ENCODE measurements around the gene GSKIP. TPM values are rescaled to one million over a fixed set of nuclear protein-coding genes. Genes with fewer than 3 reads are reported as not detected.
A peak's percentile ranks its signal among the peaks of the same experiment; 100 is the strongest.

GSKIP gene
- total RNA-seq, 1 experiment from 2014 or later, result 43.0 TPM

DNA sequence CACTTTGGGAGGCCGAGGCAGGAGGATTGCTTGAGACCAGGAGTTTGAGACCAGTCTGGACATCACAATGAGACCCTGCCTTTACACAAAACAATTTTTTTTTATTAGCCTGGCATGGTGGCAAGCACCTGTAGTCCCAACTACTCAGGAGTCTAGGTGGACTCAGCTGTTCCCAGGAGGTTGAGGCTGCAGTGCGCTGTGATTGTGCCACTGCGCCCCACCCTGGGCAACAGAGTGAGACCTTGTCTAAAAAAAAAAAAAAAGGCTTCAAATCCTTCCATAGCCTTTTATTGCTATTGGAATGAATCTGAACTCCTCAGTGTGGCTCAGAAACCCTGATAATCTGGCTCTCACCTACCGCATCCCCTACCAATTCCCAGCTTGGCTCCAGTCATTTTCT is 54.7 kb downstream of the GSKIP start:
- Mint-ChIP-seq H3K9me3 (no peaks in the 10 kb centered on the region), H3K27ac (no peak overlapping the region), H3K4me1 (no peaks in the 10 kb centered on the region), H3K4me3 (no peak overlapping the region), H3K27me3 (ENCODE audit: low read depth) (no peaks in the 10 kb centered on the region), H3K36me3 (no peaks in the 10 kb centered on the region)
- TF ChIP-seq ZNF219 (CRISPR knock-in tag; IDR thresholded peaks at IDR 0.05; ENCODE audit: borderline replicate concordance) (no peak), ZNF232 (CRISPR knock-in tag; IDR thresholded peaks at IDR 0.05) (no peak), NFATC4 (CRISPR knock-in tag; IDR thresholded peaks at IDR 0.05) (no peak), ZNF121 (CRISPR knock-in tag; IDR thresholded peaks at IDR 0.05) (no peak), RELA (CRISPR knock-in tag; IDR thresholded peaks at IDR 0.05; ENCODE audit: borderline replicate concordance) (no peak), ZNF317 (CRISPR knock-in tag; IDR thresholded peaks at IDR 0.05; ENCODE audit: borderline replicate concordance, low read depth) (no peak), MXD4 (CRISPR knock-in tag; IDR thresholded peaks at IDR 0.05; ENCODE audit: borderline replicate concordance) (no peak), ETV6 (CRISPR knock-in tag; IDR thresholded peaks at IDR 0.05) (no peak), NR3C1 (CRISPR knock-in tag; conservative IDR thresholded peaks at IDR 0.05; ENCODE audit: low read depth) (no peak), FOXJ3 (CRISPR knock-in tag; IDR thresholded peaks at IDR 0.05; ENCODE audit: borderline replicate concordance) (no peak), ZNF423 (CRISPR knock-in tag; IDR thresholded peaks at IDR 0.05) (no peak), HMGA2 (CRISPR knock-in tag; IDR thresholded peaks at IDR 0.05) (no peak)
- TF ChIP-seq, protein P1, sequence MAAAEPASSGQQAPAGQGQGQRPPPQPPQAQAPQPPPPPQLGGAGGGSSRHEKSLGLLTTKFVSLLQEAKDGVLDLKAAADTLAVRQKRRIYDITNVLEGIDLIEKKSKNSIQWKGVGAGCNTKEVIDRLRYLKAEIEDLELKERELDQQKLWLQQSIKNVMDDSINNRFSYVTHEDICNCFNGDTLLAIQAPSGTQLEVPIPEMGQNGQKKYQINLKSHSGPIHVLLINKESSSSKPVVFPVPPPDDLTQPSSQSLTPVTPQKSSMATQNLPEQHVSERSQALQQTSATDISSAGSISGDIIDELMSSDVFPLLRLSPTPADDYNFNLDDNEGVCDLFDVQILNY (CRISPR knock-in tag; IDR thresholded peaks at IDR 0.05), result no peak
- TF ChIP-seq, protein P2, sequence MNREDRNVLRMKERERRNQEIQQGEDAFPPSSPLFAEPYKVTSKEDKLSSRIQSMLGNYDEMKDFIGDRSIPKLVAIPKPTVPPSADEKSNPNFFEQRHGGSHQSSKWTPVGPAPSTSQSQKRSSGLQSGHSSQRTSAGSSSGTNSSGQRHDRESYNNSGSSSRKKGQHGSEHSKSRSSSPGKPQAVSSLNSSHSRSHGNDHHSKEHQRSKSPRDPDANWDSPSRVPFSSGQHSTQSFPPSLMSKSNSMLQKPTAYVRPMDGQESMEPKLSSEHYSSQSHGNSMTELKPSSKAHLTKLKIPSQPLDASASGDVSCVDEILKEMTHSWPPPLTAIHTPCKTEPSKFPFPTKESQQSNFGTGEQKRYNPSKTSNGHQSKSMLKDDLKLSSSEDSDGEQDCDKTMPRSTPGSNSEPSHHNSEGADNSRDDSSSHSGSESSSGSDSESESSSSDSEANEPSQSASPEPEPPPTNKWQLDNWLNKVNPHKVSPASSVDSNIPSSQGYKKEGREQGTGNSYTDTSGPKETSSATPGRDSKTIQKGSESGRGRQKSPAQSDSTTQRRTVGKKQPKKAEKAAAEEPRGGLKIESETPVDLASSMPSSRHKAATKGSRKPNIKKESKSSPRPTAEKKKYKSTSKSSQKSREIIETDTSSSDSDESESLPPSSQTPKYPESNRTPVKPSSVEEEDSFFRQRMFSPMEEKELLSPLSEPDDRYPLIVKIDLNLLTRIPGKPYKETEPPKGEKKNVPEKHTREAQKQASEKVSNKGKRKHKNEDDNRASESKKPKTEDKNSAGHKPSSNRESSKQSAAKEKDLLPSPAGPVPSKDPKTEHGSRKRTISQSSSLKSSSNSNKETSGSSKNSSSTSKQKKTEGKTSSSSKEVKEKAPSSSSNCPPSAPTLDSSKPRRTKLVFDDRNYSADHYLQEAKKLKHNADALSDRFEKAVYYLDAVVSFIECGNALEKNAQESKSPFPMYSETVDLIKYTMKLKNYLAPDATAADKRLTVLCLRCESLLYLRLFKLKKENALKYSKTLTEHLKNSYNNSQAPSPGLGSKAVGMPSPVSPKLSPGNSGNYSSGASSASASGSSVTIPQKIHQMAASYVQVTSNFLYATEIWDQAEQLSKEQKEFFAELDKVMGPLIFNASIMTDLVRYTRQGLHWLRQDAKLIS (CRISPR knock-in tag; IDR thresholded peaks at IDR 0.05; ENCODE audit: borderline replicate concordance), result no peak
- TF ChIP-seq, protein P3, sequence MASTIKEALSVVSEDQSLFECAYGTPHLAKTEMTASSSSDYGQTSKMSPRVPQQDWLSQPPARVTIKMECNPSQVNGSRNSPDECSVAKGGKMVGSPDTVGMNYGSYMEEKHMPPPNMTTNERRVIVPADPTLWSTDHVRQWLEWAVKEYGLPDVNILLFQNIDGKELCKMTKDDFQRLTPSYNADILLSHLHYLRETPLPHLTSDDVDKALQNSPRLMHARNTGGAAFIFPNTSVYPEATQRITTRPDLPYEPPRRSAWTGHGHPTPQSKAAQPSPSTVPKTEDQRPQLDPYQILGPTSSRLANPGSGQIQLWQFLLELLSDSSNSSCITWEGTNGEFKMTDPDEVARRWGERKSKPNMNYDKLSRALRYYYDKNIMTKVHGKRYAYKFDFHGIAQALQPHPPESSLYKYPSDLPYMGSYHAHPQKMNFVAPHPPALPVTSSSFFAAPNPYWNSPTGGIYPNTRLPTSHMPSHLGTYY (CRISPR knock-in tag; IDR thresholded peaks at IDR 0.05), result no peak
- TF ChIP-seq, protein P4, sequence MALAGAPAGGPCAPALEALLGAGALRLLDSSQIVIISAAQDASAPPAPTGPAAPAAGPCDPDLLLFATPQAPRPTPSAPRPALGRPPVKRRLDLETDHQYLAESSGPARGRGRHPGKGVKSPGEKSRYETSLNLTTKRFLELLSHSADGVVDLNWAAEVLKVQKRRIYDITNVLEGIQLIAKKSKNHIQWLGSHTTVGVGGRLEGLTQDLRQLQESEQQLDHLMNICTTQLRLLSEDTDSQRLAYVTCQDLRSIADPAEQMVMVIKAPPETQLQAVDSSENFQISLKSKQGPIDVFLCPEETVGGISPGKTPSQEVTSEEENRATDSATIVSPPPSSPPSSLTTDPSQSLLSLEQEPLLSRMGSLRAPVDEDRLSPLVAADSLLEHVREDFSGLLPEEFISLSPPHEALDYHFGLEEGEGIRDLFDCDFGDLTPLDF (CRISPR knock-in tag; IDR thresholded peaks at IDR 0.05), result no peak
- DNase-seq (ENCODE audit: low spot score), result no peak
- CTCF ChIA-PET, result interaction anchor here (2.1 kb wide), 1 partner anchor 317 kb away, joined by 7 read pairs; no protein-coding TSS in a partner anchor
- no peak for ATAC-seq
- POLR2A ChIA-PET, result no interaction called here

DNA sequence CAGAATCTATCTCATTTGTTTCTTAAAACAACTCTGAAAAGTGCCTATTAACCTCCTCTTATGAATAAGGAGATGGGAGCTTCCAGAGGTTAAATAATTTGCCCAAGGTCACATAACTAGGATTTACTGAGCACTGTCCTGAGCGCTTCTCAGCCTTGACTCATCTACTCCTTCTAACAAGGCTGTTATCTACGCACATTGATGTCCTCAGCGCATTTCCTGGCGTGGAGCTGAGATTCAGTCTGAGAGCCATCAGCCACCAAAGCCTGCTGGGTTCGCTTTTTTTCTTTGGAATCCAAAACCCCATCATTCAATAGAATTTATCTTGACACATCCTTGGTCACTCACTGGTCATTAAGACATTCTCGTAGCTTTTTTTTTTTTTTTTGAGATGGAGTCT is 57.9 kb downstream of the GSKIP start:
- Mint-ChIP-seq H3K4me3 (no peak overlapping the region), H3K27me3 (ENCODE audit: low read depth) (no peaks in the 10 kb centered on the region), H3K9me3 (no peaks in the 10 kb centered on the region), H3K36me3 (no peaks in the 10 kb centered on the region), H3K27ac (0 out of 2 replicates have a peak overlapping the region, but pooled peaks have one; percentile 73), H3K4me1 (no peaks in the 10 kb centered on the region)
- ATAC-seq (no peak), DNase-seq (ENCODE audit: low spot score) (no peak)
- TF ChIP-seq, protein P5, sequence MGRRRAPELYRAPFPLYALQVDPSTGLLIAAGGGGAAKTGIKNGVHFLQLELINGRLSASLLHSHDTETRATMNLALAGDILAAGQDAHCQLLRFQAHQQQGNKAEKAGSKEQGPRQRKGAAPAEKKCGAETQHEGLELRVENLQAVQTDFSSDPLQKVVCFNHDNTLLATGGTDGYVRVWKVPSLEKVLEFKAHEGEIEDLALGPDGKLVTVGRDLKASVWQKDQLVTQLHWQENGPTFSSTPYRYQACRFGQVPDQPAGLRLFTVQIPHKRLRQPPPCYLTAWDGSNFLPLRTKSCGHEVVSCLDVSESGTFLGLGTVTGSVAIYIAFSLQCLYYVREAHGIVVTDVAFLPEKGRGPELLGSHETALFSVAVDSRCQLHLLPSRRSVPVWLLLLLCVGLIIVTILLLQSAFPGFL (CRISPR knock-in tag; IDR thresholded peaks at IDR 0.05; ENCODE audit: borderline replicate concordance), result no peak
- TF ChIP-seq NR2C2 (CRISPR knock-in tag; IDR thresholded peaks at IDR 0.05) (no peak), ZNF396 (CRISPR knock-in tag; IDR thresholded peaks at IDR 0.05; ENCODE audit: borderline replicate concordance) (no peak), FOXJ3 (CRISPR knock-in tag; IDR thresholded peaks at IDR 0.05; ENCODE audit: borderline replicate concordance) (no peak), FOXP1 (CRISPR knock-in tag; IDR thresholded peaks at IDR 0.05; ENCODE audit: borderline replicate concordance) (no peak)
- CTCF ChIA-PET, result interaction anchor here (1.0 kb wide), 1 partner anchor 114 kb away, joined by 4 read pairs; no protein-coding TSS in a partner anchor
- POLR2A ChIA-PET, result interaction anchor here (0.7 kb wide), 1 partner anchor 23 kb away, joined by 5 read pairs; no protein-coding TSS in a partner anchor

All from WTC11 (cell line).